ENCODE measurements around the gene MDFIC.

- TF ChIP-seq YY1 (IDR thresholded peaks at IDR 0.05; ENCODE audit: insufficient read depth, insufficient read length) (no peak), SUZ12 (IDR thresholded peaks at IDR 0.05; ENCODE audit: extremely low read depth, insufficient read depth, insufficient read length) (no peak)
Measured at GRCh38 chr7:115005953-115006352, 84.1 kb downstream of the MDFIC start.
